Measurements from ENCODE around the gene TRIM49C. TPM values are rescaled to one million over a fixed set of nuclear protein-coding genes. Genes with fewer than 3 reads are reported as not detected.

TRIM49C gene
- polyA plus RNA-seq, 1 donor from 2014 or later, result not detected

Small RNAs within 50 kb of the gene (small RNA-seq; reads per million reads assigned to genes)
- gene AP000827.1, result 0 reads per million in 3 experiments

Other genes with a start within 250 kb of the TRIM49C start
- gene TRIM49, start 222.5 kb upstream of the TRIM49C start, polyA plus RNA-seq, result not detected in 2 replicates
- not detected in 2 replicates for gene TRIM64B, start 152.6 kb upstream of the TRIM49C start, polyA plus RNA-seq
- not detected in 2 replicates for gene TRIM49D1, start 108.9 kb upstream of the TRIM49C start, polyA plus RNA-seq
- gene TRIM49D2, start 107.0 kb upstream of the TRIM49C start, polyA plus RNA-seq, result not detected in 2 replicates
- not detected in 2 replicates for gene TRIM64, start 65.1 kb upstream of the TRIM49C start, polyA plus RNA-seq
- not detected in 2 replicates for gene UBTFL1, start 54.8 kb downstream of the TRIM49C start, polyA plus RNA-seq
- gene NAALAD2, start 103.6 kb downstream of the TRIM49C start, polyA plus RNA-seq, result 19.4 and 23.4 TPM in 2 replicates
- 63.9 and 86.5 TPM in 2 replicates for gene CHORDC1, start 191.9 kb downstream of the TRIM49C start, polyA plus RNA-seq

All from neural cell (in vitro differentiated cells).